ENCODE results near the gene KRT81.
"Not testable (repeated sequence)": the region's sequence is repeated elsewhere in the genome, so short reads cannot be mapped to it uniquely, and the experiment has no call there.

KRT81 gene

DNA sequence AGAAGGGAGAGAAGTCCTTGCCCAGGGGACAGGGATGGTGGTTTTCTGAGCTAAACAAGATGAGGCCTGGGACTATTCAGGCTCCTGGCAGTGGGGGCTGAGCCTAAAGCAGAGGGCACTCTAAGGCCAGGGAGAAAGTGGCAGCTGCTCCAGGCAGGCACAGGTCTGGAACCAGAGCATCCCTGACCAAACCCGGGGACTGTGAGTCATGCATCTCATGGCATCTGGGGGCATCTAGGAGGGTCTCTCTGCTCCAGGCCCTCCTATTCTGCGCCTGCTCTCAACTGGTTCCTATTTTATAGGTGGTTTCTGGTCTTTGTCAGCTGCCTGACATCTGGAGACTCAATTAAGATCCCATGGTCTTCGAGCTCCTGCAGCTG, 46.7 kb downstream of the KRT81 start:
- H3K4me3 ChIP-seq (ENCODE audit: low read depth, low read length) = no peak overlapping the region
- H3K27ac ChIP-seq (ENCODE audit: low read depth, low read length) = no peak overlapping the region
- H3K9me3 ChIP-seq (ENCODE audit: control insufficient read depth, insufficient read depth, low read depth, low read length) = no peaks in the 10 kb centered on the region
- peaks cover 31% of the 10 kb centered on the region; the same call in 1 of the 2 replicates for H3K4me1 ChIP-seq (ENCODE audit: control insufficient read depth, insufficient read depth, low read length)
- H3K9ac ChIP-seq (ENCODE audit: low read length) = no peak overlapping the region
- H3K27me3 ChIP-seq (ENCODE audit: control insufficient read depth, insufficient read depth, low read length) = peaks cover 32% of the 10 kb centered on the region
- H3K36me3 ChIP-seq (ENCODE audit: control insufficient read depth, insufficient read depth, low read length) = no peaks in the 10 kb centered on the region

DNA sequence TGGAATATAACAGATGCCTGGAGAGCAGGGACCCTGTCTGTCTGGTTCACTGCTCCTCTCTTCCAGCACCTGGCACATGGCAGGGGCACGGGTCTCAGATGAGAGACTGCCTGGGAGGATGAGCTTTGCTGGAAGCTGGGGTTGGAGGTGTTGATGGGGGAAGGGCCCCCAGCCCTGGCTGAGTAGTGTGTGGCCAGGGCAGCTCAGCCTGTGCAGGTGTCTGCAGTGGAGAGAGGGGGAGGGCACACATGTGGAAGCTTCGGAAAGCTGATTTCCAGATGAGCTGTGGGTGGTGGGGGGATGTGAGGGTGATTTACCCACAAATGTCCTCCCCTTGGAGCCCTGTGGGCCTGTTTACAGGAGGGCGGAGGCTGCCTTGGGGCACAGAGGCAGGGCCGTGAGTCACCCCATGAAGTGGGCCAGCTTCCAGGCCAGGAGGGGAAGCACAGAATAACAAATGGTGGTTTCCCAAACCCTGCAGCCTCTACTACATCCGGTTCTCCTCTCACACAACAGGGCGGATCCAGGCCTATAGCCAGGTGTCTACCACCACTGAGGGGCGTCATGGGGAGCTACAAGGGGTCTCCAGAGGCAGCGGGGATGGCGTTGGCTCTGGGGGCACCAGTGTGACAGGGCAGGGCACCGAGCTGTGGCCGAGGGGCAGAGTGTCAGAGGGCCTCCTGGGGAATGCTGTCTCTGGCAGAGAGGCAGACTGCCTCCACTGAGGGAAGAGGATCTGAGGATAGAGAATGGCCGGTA, 47.3 kb downstream of the KRT81 start:
- H3K36me3 ChIP-seq (ENCODE audit: control insufficient read depth, insufficient read depth, low read length) = no peaks in the 10 kb centered on the region
- H3K4me3 ChIP-seq (ENCODE audit: low read depth, low read length) = no peak overlapping the region
- peaks cover 31% of the 10 kb centered on the region; the same call in 1 of the 2 replicates for H3K4me1 ChIP-seq (ENCODE audit: control insufficient read depth, insufficient read depth, low read length)
- H3K27me3 ChIP-seq (ENCODE audit: control insufficient read depth, insufficient read depth, low read length) = peaks cover 27% of the 10 kb centered on the region
- H3K9me3 ChIP-seq (ENCODE audit: control insufficient read depth, insufficient read depth, low read depth, low read length) = no peaks in the 10 kb centered on the region
- H3K9ac ChIP-seq (ENCODE audit: low read length) = no peak overlapping the region
- H3K27ac ChIP-seq (ENCODE audit: low read depth, low read length) = no peak overlapping the region

DNA sequence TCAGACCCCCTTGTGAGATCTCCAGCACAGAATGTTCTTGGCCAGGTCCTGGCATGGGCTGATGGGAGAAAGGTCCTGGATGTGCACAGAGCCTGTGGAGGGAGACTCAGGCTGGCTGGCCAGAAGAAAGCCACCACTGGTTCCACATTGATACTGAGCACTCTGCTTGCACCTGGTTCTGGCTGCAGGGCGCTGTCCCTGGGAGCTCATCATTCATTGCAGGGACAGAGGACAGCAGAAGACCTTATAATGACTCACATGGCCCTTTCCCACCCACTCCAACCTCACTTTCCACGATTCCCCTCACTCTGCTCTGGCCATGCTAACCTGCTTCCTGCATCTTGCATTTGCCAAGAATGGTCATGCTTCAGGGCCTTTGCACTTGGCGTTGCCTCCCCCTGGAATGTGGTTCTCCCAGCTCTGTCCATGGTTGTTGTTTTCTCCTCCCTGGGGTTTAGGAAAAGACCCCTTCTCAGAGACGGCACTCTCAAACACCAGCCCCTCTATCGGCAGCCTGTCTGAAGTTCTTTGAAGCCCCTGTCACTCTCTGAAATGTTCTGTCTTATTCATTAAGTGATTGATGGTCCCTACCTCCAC, 48.0 kb downstream of the KRT81 start:
- Histone ChIP-seq H3K36me3 (ENCODE audit: control insufficient read depth, insufficient read depth, low read length) (no peaks in the 10 kb centered on the region), H3K9ac (ENCODE audit: low read length) (no peak overlapping the region), H3K9me3 (ENCODE audit: control insufficient read depth, insufficient read depth, low read depth, low read length) (no peaks in the 10 kb centered on the region), H3K4me3 (ENCODE audit: low read depth, low read length) (no peak overlapping the region), H3K27ac (ENCODE audit: low read depth, low read length) (no peak overlapping the region), H3K27me3 (ENCODE audit: control insufficient read depth, insufficient read depth, low read length) (peaks cover 20% of the 10 kb centered on the region; the same call in 1 of the 2 replicates), H3K4me1 (ENCODE audit: control insufficient read depth, insufficient read depth, low read length) (peaks cover 33% of the 10 kb centered on the region)

DNA sequence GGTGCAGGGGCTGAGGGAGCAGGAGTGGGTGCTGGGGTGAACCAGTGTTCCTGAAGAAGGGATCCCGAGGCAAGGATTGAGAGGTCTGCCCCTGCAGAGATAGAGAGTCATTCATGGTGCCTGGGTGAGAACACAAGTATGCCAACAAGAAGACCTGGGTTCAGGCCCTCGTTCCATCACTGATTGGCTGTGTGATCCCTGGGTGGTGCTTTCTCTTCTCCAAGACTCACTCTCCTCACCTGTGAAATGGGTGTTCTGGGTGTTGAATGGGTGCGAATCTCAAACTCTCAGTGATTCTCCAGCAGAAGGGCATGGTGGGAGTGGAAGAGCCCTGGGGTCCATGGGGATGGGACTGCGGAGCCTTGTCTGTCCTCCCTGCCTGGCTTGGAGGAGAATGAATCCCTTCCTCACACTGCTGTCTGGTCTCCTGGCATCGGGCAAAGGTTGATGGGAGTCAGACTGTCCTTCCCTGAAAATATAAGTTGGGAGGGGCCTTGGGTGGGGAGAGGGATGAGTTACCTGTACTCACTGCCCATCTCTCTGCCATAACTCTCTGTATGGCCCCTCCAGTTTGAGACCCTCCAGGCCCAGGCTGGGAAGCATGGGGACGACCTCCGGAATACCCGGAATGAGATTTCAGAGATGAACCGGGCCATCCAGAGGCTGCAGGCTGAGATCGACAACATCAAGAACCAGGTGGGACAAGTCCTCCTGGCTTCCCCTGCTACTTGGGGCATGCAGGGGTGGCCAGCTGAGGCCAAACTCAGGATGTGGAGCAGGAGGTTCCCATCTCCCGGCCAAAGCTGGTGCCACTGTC, 48.7 kb downstream of the KRT81 start:
- no peak overlapping the region for H3K4me3 ChIP-seq (ENCODE audit: low read depth, low read length)
- peaks cover 35% of the 10 kb centered on the region for H3K4me1 ChIP-seq (ENCODE audit: control insufficient read depth, insufficient read depth, low read length)
- no peaks in the 10 kb centered on the region for H3K36me3 ChIP-seq (ENCODE audit: control insufficient read depth, insufficient read depth, low read length)
- no peak overlapping the region for H3K9ac ChIP-seq (ENCODE audit: low read length)
- H3K27ac ChIP-seq (ENCODE audit: low read depth, low read length) = no peak overlapping the region
- H3K27me3 ChIP-seq (ENCODE audit: control insufficient read depth, insufficient read depth, low read length) = peaks cover 15% of the 10 kb centered on the region; the same call in 1 of the 2 replicates
- no peaks in the 10 kb centered on the region for H3K9me3 ChIP-seq (ENCODE audit: control insufficient read depth, insufficient read depth, low read depth, low read length)

- no peak overlapping the region for H3K27ac ChIP-seq (ENCODE audit: low read depth, low read length)
- no peaks in the 10 kb centered on the region for H3K36me3 ChIP-seq (ENCODE audit: control insufficient read depth, insufficient read depth, low read length)
- H3K27me3 ChIP-seq (ENCODE audit: control insufficient read depth, insufficient read depth, low read length) = peaks cover 17% of the 10 kb centered on the region
- H3K4me1 ChIP-seq (ENCODE audit: control insufficient read depth, insufficient read depth, low read length) = peaks cover 34% of the 10 kb centered on the region
- H3K9ac ChIP-seq (ENCODE audit: low read length) = no peak overlapping the region
- H3K9me3 ChIP-seq (ENCODE audit: control insufficient read depth, insufficient read depth, low read depth, low read length) = no peaks in the 10 kb centered on the region
- H3K4me3 ChIP-seq (ENCODE audit: low read depth, low read length) = no peak overlapping the region
These were observed 50.0 kb downstream of the KRT81 start for GRCh38 chr12:52241205-52241842.

GRCh38 chr12:52240247-52240646, 51.1 kb downstream of the KRT81 start:
- Histone ChIP-seq H3K4me1 (ENCODE audit: control insufficient read depth, insufficient read depth, low read length) (peaks cover 34% of the 10 kb centered on the region), H3K27me3 (ENCODE audit: control insufficient read depth, insufficient read depth, low read length) (peaks cover 13% of the 10 kb centered on the region)
- H3K36me3 ChIP-seq (ENCODE audit: control insufficient read depth, insufficient read depth, low read length); H3K9ac ChIP-seq (ENCODE audit: low read length); H3K9me3 ChIP-seq (ENCODE audit: control insufficient read depth, insufficient read depth, low read depth, low read length); H3K27ac ChIP-seq (ENCODE audit: low read depth, low read length); H3K4me3 ChIP-seq (ENCODE audit: low read depth, low read length): not testable (repeated sequence)

GRCh38 chr12:52239767-52240166, 51.6 kb downstream of the KRT81 start:
- Histone ChIP-seq H3K27ac (ENCODE audit: low read depth, low read length) (no peak overlapping the region), H3K36me3 (ENCODE audit: control insufficient read depth, insufficient read depth, low read length) (no peaks in the 10 kb centered on the region), H3K4me1 (ENCODE audit: control insufficient read depth, insufficient read depth, low read length) (peaks cover 35% of the 10 kb centered on the region), H3K9ac (ENCODE audit: low read length) (no peak overlapping the region), H3K9me3 (ENCODE audit: control insufficient read depth, insufficient read depth, low read depth, low read length) (no peaks in the 10 kb centered on the region), H3K27me3 (ENCODE audit: control insufficient read depth, insufficient read depth, low read length) (peaks cover 18% of the 10 kb centered on the region), H3K4me3 (ENCODE audit: low read depth, low read length) (no peak overlapping the region)

DNA sequence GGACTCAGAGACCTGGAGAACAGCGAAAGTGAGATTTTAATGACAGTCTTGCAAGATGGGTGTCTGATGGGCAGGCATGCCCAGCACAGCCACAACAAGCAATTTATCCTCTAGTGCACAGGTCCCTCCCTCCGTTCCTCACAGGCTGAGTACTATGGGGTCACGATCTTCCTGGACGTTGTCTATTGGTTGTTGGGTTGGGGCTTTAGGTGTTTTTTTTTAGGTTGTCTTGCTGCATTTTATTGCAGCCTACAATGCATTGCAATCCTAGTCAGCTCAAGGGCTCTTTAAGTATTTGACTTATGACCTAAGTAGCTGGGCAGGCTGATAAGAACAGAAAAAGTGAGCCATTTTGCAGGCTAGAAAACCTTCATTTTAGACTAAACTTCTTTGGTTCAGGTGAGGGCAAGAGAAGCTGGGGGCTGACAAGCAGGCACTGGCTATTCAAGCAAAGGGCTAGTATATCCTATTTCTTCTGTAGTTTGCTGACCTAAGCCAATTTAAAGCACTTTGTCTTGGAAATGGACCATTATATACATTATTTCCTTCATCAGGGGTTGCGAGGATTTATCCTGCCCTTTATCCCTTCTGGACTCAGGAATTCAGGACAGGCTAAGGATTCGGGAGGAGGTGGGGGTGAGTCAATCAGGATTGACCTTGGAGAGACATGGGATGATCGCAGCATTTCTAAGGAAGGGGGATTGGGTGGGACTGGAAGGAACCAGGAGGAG, 52.3 kb downstream of the KRT81 start:
- H3K4me3 ChIP-seq (ENCODE audit: low read depth, low read length) = no peak overlapping the region
- peaks cover 25% of the 10 kb centered on the region for H3K27me3 ChIP-seq (ENCODE audit: control insufficient read depth, insufficient read depth, low read length)
- H3K4me1 ChIP-seq (ENCODE audit: control insufficient read depth, insufficient read depth, low read length) = peaks cover 36% of the 10 kb centered on the region
- no peak overlapping the region for H3K9ac ChIP-seq (ENCODE audit: low read length)
- H3K36me3 ChIP-seq (ENCODE audit: control insufficient read depth, insufficient read depth, low read length) = no peaks in the 10 kb centered on the region
- H3K9me3 ChIP-seq (ENCODE audit: control insufficient read depth, insufficient read depth, low read depth, low read length) = no peaks in the 10 kb centered on the region
- H3K27ac ChIP-seq (ENCODE audit: low read depth, low read length) = no peak overlapping the region

GRCh38 chr12:52238207-52238840, 53.0 kb downstream of the KRT81 start:
- no peak overlapping the region for H3K9ac ChIP-seq (ENCODE audit: low read length)
- peaks cover 31% of the 10 kb centered on the region for H3K27me3 ChIP-seq (ENCODE audit: control insufficient read depth, insufficient read depth, low read length)
- no peak overlapping the region for H3K4me3 ChIP-seq (ENCODE audit: low read depth, low read length)
- no peaks in the 10 kb centered on the region for H3K36me3 ChIP-seq (ENCODE audit: control insufficient read depth, insufficient read depth, low read length)
- H3K27ac ChIP-seq (ENCODE audit: low read depth, low read length) = no peak overlapping the region
- H3K9me3 ChIP-seq (ENCODE audit: control insufficient read depth, insufficient read depth, low read depth, low read length) = no peaks in the 10 kb centered on the region
- peaks cover 32% of the 10 kb centered on the region for H3K4me1 ChIP-seq (ENCODE audit: control insufficient read depth, insufficient read depth, low read length)

GRCh38 chr12:52236386-52237050, 54.8 kb downstream of the KRT81 start:
- Histone ChIP-seq H3K4me1 (ENCODE audit: control insufficient read depth, insufficient read depth, low read length) (peaks cover 42% of the 10 kb centered on the region), H3K36me3 (ENCODE audit: control insufficient read depth, insufficient read depth, low read length) (no peaks in the 10 kb centered on the region), H3K4me3 (ENCODE audit: low read depth, low read length) (no peak overlapping the region), H3K27ac (ENCODE audit: low read depth, low read length) (no peak overlapping the region), H3K9ac (ENCODE audit: low read length) (no peak overlapping the region), H3K9me3 (ENCODE audit: control insufficient read depth, insufficient read depth, low read depth, low read length) (no peaks in the 10 kb centered on the region), H3K27me3 (ENCODE audit: control insufficient read depth, insufficient read depth, low read length) (peaks cover 50% of the 10 kb centered on the region)
